ENCODE measurements around the gene DEXI. TPM values are rescaled to one million over a fixed set of nuclear protein-coding genes. Genes with fewer than 3 reads are reported as not detected.
A peak's percentile ranks its signal among the peaks of the same experiment; 100 is the strongest.

Gene DEXI
- total RNA-seq, 1 donor from 2014 or later, result 67.5 TPM

DNA sequence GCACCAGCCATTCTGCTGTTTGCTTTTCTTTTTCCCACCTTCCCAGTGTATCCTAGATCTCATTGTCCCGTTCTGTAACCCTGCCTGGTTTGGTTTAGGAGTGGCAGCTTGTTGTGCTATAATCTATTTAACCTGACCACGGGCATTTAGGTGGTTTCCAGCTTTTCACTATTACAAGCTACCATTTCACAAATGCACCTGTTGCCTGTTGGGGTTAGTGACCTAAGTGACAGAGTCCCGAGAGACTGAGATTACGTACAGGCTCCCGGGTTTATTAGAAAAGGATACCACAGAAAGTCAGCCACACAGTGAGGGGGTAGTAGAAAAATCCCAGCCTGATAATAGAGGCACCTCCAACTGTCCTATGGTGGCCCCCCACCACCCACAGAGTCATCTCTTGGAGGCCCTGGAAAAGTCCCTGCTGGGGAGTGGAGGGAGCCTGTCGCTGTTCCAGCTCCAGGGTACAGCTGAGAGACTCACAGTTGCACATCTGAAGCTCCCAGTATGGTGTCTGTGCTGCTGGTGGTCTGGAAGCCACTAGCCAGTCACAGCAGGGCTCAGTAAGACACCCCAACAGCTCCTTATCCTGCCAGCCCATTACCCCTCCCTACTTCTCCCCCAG, 23.3 kb upstream of the DEXI start:
- Histone ChIP-seq H3K27ac (no peak overlapping the region), H3K27me3 (no peaks in the 10 kb centered on the region), H3K9me3 (no peaks in the 10 kb centered on the region), H3K4me1 (peaks cover 6% of the 10 kb centered on the region), H3K36me3 (peaks cover 0 to 23% of the 10 kb centered on the region in 2 donors), H3K4me3 (no peak overlapping the region)
- DNase-seq (ENCODE audit: extremely low spot score in 2 of 2), result no peak
- TF ChIP-seq POLR2A (IDR thresholded peaks at IDR 0.05) (no peak), POLR2AphosphoS5 (IDR thresholded peaks at IDR 0.05; ENCODE audit: insufficient read depth in 1 of 2, low read depth in 1 of 2) (no peak)
- TF ChIP-seq, protein P1, sequence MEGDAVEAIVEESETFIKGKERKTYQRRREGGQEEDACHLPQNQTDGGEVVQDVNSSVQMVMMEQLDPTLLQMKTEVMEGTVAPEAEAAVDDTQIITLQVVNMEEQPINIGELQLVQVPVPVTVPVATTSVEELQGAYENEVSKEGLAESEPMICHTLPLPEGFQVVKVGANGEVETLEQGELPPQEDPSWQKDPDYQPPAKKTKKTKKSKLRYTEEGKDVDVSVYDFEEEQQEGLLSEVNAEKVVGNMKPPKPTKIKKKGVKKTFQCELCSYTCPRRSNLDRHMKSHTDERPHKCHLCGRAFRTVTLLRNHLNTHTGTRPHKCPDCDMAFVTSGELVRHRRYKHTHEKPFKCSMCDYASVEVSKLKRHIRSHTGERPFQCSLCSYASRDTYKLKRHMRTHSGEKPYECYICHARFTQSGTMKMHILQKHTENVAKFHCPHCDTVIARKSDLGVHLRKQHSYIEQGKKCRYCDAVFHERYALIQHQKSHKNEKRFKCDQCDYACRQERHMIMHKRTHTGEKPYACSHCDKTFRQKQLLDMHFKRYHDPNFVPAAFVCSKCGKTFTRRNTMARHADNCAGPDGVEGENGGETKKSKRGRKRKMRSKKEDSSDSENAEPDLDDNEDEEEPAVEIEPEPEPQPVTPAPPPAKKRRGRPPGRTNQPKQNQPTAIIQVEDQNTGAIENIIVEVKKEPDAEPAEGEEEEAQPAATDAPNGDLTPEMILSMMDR (IDR thresholded peaks at IDR 0.05), result no peak
- intact Hi-C loops (cut with DNase I), result no loop called here

DNA sequence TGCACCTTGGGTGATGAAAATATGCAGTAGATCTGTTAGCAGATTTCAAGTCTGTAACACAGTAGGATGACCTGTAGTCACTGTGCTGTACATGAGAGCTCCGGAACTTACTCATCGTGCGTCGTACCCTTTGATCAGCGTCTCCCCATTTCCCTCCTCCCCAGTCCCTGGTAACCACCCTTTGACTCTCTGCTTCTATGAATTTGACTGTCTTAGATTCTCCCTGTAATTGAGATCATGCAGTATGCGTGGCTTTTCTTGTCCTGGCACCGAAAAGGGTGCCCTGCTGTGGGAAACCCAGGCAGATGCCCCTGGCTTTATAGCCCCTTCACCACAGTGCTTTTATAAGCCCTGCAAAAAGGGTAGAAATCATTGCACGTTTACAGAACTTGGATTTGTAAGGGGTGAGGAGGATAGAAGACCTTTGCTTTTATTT, 22.6 kb upstream of the DEXI start:
- Histone ChIP-seq H3K27me3 (no peaks in the 10 kb centered on the region), H3K4me3 (no peak overlapping the region), H3K9me3 (no peaks in the 10 kb centered on the region), H3K4me1 (peaks cover 6% of the 10 kb centered on the region), H3K36me3 (peaks cover 0 to 22% of the 10 kb centered on the region in 2 donors), H3K27ac (no peak overlapping the region)
- TF ChIP-seq, protein P1 (IDR thresholded peaks at IDR 0.05), result no peak
- no peak for TF ChIP-seq POLR2AphosphoS5 (IDR thresholded peaks at IDR 0.05; ENCODE audit: insufficient read depth in 1 of 2, low read depth in 1 of 2)
- intact Hi-C loops (cut with DNase I), result loop anchor here (5.0 kb wide), 1 partner anchor 392 kb away; no protein-coding TSS in a partner anchor
- no peak for DNase-seq (ENCODE audit: extremely low spot score in 2 of 2)

DNA sequence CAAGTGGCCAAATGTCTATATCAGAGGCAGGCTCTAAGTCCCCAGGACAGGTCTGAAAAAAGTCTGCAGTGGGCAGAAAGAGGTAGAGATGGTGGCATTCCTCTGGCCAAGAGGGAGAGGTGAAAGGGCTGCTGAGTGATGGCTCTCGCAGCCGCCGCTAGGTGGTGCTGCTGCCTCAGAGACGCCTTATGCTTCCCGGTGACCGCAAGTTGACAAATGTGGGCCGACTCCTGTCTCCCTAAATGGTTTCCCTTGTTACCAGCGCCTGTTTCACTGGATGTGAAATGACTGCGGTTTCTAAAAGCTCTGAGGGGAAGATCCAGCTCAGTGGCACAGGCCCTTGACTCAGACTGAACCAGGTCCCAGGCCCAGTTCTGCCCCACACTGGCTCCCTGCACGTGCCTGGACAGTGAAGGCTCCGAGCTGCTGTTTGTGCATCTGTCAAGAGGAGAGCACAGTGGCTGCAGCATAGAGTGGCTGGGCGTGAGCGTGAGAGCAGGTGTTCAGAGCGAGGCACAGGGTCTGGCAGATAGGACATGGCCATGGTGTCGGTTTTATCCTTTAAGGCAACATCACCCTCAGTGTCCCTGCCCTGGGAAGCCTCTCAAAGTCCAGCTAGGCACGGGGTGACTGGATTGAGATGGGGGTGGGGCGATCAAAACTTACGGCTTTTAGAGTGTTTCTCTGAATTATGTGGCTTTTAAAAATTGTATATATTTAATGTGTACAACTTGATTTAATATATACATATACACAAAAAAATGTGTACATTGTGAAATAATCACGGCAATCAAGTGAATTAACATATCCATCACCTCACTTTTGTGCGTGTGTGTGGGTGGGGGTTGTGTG, 22.0 kb upstream of the DEXI start:
- peaks cover 6% of the 10 kb centered on the region for H3K4me1 ChIP-seq
- no peak for DNase-seq (ENCODE audit: extremely low spot score in 2 of 2)
- no peaks in the 10 kb centered on the region for H3K27me3 ChIP-seq
- intact Hi-C loops (cut with DNase I), result loop anchor here (5.0 kb wide), 1 partner anchor 393 kb away; no protein-coding TSS in a partner anchor
- peak overlapping the region; percentile 36 for H3K27ac ChIP-seq
- H3K9me3 ChIP-seq, result no peaks in the 10 kb centered on the region
- TF ChIP-seq POLR2AphosphoS5 (IDR thresholded peaks at IDR 0.05; ENCODE audit: insufficient read depth in 1 of 2, low read depth in 1 of 2), result peak; percentile 34 to 53
- TF ChIP-seq, protein P1 (IDR thresholded peaks at IDR 0.05), result peak; percentile 80 to 96 (median 95)
- no peak for TF ChIP-seq POLR2A (IDR thresholded peaks at IDR 0.05)
- H3K36me3 ChIP-seq, result peaks cover 0 to 16% of the 10 kb centered on the region in 2 donors
- no peak overlapping the region for H3K4me3 ChIP-seq

DNA sequence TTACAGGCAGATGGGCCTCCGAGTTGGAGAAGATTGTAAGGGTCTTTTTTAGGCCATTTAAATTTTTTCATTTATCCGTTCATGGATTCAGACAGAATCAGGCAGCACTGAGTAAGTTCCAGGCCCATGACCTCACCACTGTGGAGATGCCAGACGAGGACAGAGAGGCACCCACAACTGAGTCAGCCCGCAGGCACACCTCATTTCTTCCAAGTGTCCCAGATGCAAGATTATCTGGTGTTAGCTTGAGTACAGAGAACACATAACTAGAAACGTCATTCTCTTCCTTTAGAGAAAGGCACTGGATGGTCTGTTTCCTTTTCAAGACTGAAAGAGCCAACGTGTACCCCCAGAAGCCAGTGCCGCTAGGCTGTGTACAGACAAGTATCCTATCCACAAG, 19.0 kb upstream of the DEXI start:
- TF ChIP-seq POLR2A (IDR thresholded peaks at IDR 0.05), result no peak
- TF ChIP-seq POLR2AphosphoS5 (IDR thresholded peaks at IDR 0.05; ENCODE audit: insufficient read depth in 1 of 2, low read depth in 1 of 2), result peak in 1 of 2 donors; percentile 41
- no peak for DNase-seq (ENCODE audit: extremely low spot score in 2 of 2)
- H3K9me3 ChIP-seq, result no peaks in the 10 kb centered on the region
- H3K4me1 ChIP-seq, result peaks cover 6% of the 10 kb centered on the region
- H3K4me3 ChIP-seq, result no peak overlapping the region
- no peaks in the 10 kb centered on the region for H3K27me3 ChIP-seq
- H3K36me3 ChIP-seq, result peaks cover 0 to 12% of the 10 kb centered on the region in 2 donors
- peak overlapping the region; percentile 66 for H3K27ac ChIP-seq
- intact Hi-C loops (cut with DNase I), result loop anchor here (5.0 kb wide), 1 partner anchor 396 kb away; no protein-coding TSS in a partner anchor

DNA sequence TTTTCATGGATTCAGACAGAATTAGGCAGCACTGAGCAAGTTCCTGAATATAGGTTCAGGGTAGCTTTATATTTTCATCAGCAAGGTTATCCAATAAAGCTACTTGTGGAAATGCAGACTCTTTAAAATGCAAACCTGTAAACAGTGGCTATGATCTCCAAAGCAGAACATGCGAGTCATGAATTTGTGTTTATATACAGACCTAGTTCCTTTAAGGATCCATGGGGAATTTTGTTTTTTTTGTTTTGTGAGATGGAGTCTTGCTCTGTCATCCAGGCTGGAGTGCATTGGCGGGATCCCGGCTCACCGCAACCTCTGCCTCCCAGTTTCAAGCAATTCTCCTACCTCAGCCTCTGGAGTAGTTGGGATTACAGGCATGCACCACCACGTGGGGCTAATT, 16.9 kb upstream of the DEXI start:
- H3K36me3 ChIP-seq, result peaks cover 0 to 12% of the 10 kb centered on the region in 2 donors
- no peak overlapping the region for H3K4me3 ChIP-seq
- intact Hi-C loops (cut with DNase I), result no loop called here
- DNase-seq (ENCODE audit: extremely low spot score in 2 of 2), result no peak
- H3K9me3 ChIP-seq, result no peaks in the 10 kb centered on the region
- TF ChIP-seq, protein P1 (IDR thresholded peaks at IDR 0.05), result no peak
- TF ChIP-seq POLR2A (IDR thresholded peaks at IDR 0.05) (no peak), POLR2AphosphoS5 (IDR thresholded peaks at IDR 0.05; ENCODE audit: insufficient read depth in 1 of 2, low read depth in 1 of 2) (no peak)
- H3K27ac ChIP-seq, result no peak overlapping the region
- H3K4me1 ChIP-seq, result peaks cover 6% of the 10 kb centered on the region
- no peaks in the 10 kb centered on the region for H3K27me3 ChIP-seq
